HG03039 (cell line): ENCODE results near the gene ADGB.

Experiments used
- ATAC-seq: cut with Tn5 transposase; IDR thresholded peaks from one replicate; pipeline ENCODE4 v1.9.1; 2021; ENCODE audit warnings: mild to moderate bottlenecking, moderate library complexity; ENCODE audit not compliant: unreplicated experiment

ADGB gene

DNA sequence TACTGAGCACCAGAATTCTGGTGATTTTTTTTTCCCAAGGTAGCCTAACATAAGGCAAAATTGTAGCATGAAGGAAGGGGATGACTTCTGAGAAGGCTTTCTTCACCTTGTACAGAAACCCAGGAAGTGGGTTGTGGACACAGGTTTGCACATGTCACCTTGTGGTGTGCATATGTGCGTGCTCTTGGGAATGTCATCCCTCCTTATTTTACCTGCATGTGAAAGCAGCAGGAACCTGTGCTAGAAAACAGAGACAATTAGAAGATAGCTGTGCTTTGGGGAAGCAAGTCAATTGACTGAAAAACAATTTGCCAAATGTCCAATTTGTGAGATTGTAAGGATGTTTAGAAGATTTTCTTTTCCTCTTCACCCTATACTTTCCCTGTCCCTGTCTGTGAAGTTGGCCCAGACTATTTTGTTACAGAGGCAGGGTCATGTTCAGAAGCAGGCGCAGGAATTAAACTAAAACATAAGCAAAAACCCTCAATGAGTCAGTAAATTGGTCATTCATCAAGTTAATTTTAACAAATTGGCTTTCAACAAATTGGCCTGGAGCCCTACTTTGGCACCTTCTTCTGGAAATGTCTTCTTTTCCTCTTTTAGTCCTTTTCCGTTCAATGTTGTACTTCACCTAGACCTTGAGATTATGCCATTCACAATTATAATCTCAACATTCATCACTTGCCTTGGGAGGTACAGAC is 261.2 kb downstream of the ADGB start:
- ATAC-seq, result no peak

DNA sequence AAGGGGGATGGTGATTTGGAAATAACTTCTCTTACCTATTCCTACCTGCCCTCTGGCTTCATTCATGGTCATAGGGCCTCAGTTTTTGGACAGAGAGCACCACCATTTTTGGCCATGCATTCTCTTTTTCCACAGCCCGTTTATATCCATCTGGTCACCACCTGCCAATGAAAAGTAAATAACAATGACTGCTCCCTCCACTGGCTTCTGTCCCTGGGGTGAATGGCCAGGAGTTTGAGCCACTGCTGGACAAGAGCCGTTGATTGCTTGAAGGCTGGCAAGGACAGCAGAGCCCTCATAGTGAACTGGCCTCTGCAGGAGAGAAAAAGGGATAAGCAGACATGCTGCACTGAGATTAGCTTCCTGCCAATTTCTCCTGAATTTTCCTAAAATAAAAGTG is 261.8 kb downstream of the ADGB start:
- ATAC-seq, result no peak

DNA sequence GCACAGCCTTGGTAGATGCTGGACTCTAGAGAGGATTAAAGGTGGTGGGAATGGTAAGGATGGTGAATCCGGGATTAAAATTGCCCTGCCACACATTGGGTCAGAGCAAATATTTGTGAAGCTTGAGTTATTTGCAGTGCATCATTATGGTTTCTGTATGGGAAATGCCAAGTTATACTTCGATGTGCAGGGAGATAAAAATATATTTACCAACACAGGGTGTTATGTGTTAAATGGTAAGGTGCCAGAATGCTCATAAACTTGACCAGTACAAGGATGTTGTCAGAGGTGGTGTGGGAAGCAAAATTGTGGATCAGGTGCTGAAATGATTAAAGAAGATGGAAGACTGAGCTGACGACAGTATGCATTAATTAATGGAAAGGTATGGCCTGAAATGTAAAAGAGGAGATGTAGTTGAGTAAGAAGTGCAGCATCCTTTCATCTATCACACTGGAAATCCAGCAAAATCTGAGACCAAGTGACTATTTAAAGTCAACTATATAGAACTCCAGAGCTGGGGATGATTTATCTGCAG is 262.3 kb downstream of the ADGB start:
- no peak for ATAC-seq

DNA sequence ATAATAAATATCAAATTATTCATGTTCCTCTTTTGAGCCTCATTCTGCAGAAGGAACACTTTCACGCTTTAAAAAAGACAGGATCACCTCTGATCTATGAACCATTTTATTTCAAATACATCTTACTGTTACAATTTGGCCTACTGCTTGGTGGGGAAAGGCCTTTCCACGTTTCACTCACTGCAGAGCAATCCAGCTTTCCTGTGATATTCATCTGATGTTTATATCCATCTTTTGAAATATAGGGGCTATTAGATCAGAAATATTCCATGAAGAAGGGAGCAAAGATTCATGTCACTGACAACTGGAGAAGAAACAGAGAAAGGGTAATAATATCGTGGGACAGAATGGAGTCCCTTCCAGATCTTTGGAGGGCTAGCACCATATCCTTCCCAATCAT is 262.9 kb downstream of the ADGB start:
- no peak for ATAC-seq

DNA sequence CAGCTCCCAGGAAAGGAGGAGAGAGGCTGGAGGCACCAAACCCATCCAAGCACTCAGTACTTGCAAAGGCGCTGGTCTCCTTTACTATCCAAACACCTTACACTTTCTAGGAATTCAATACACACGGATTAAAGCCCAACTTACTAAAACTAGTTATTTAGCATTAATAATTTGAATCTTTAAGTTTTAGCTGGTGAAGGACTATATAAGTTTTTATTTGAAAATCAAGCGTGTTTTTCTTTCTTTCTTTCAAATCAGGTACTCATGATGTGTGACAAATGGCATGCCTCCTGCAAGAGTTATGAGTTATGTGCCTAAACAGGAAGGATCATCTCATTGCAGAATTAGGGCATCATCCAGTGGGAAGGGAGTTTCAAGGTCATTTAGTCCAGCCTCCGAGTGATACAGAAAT is 263.7 kb downstream of the ADGB start:
- ATAC-seq, result no peak

DNA sequence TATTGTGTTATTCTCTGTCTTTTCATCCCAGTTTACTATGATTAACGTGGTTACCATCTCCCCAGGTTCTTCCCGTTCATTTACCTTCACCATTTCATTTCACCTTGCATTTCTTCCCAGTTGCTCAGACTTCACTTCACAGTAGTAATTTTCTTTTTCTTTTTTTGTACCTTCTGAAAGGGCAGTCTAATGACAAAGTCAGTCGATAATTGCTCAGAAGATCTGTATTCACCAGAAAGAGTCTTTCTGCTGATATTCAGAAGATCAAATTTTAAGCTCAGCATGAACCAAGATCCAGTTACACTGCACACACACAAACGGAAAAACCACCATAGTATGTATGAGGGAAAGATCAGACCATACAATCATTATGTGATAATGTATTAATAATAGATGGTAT is 265.5 kb downstream of the ADGB start:
- ATAC-seq, result no peak

DNA sequence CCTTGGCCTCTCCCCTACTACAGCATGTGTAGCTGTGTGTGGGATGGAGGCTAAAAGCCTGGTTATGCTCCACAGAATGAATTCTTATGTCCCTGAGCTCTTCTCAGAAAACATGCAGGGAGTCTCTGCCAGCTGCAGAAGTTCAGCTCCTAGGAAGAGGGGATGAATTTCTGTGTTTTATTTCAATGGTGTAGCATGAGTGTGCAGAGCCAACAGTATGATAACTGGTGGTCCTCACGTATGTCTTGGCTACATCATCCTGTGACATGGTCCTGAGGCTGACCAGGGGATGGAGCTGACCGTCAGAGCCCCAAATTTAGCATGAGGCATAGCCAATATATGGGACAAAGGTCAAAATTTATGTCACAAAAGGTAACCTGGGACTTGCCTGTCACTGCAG is 266.1 kb downstream of the ADGB start:
- ATAC-seq, result no peak
